Transverse colon (tissue), 4 donors: Measurements from ENCODE around the gene BIRC7.

Source experiments
- CTCF ChIP-seq, 5 experiments: fragments of 200-600 bp in 3 of 5; fragments of 450-650 bp in 2 of 5; sonication (generic) in 3 of 5; IDR thresholded peaks; 1 replicate in 2 of 5; 2 replicates in 3 of 5; pipeline ENCODE4 v1.5.1; 2016 to 2017; ENCODE audit warnings: antibody characterized with exemption in 5 of 5, inconsistent platforms in 3 of 5, mild to moderate bottlenecking in 2 of 5, moderate library complexity in 1 of 5
- EP300 ChIP-seq: sonication (generic); formaldehyde crosslinking; IDR thresholded peaks from one replicate; pipeline ENCODE4 v1.6.1; 2017; ENCODE audit warnings: antibody characterized with exemption, low read depth
- POLR2A ChIP-seq: fragments of 450-650 bp; IDR thresholded peaks from one replicate; pipeline ENCODE4 v1.6.1; 2016; ENCODE audit warnings: antibody characterized with exemption, mild to moderate bottlenecking, moderate library complexity
- POLR2AphosphoS5 ChIP-seq, 3 donors: sonication (generic); formaldehyde crosslinking; IDR thresholded peaks; one replicate each; pipeline ENCODE4 v1.6.1; 2016; ENCODE audit warnings: antibody characterized with exemption in 3 of 3

GRCh38 chr20:63283397-63284082 is 47.8 kb downstream of the BIRC7 start:
- TF ChIP-seq CTCF (IDR thresholded peaks at IDR 0.05) (no peak), EP300 (no peak), POLR2AphosphoS5 (IDR thresholded peaks at IDR 0.05) (no peak), POLR2A (no peak)
